Epithelial cell of esophagus (primary cell): Measurements from ENCODE around the gene SYMPK.

ENCODE experiments used
- DNase-seq: peaks from one replicate; pipeline ENCODE4 v3.0.0; 2010; ENCODE audit warnings: low read depth
- H3K4me3 ChIP-seq: 2 replicates; pipeline ENCODE4 v1.5.1; 2011; ENCODE audit warnings: mild to moderate bottlenecking, low read length, control low read depth
- CTCF ChIP-seq: IDR thresholded peaks from 2 replicates; pipeline ENCODE4 v1.5.1; 2011; ENCODE audit warnings: low read depth, mild to moderate bottlenecking, low read length, control low read depth, inconsistent platforms; ENCODE audit not compliant: insufficient read depth; ENCODE audit errors: missing control alignments

The SYMPK gene

GRCh38 chr19:45791744-45792469 lies 71.0 kb downstream of the SYMPK start:
- H3K4me3 ChIP-seq, result peak overlapping the region; percentile 79
- TF ChIP-seq CTCF, result no peak
- DNase-seq, result no peak

- TF ChIP-seq CTCF, result no peak
- H3K4me3 ChIP-seq, result no peak overlapping the region
- no peak for DNase-seq
Observed at GRCh38 chr19:45790942-45791341, 72.0 kb downstream of the SYMPK start.

GRCh38 chr19:45789035-45789786 lies 73.7 kb downstream of the SYMPK start:
- TF ChIP-seq CTCF, result no peak
- DNase-seq, result no peak
- no peak overlapping the region for H3K4me3 ChIP-seq

- no peak for DNase-seq
- H3K4me3 ChIP-seq, result no peak overlapping the region
- no peak for TF ChIP-seq CTCF
Observed at GRCh38 chr19:45786533-45786894, 76.4 kb downstream of the SYMPK start.

- no peak overlapping the region for H3K4me3 ChIP-seq
- no peak for DNase-seq
- TF ChIP-seq CTCF, result no peak
Observed at GRCh38 chr19:45785781-45786532, 77.0 kb downstream of the SYMPK start.

GRCh38 chr19:45785097-45785496 lies 77.8 kb downstream of the SYMPK start:
- no peak for TF ChIP-seq CTCF
- DNase-seq, result no peak
- no peak overlapping the region for H3K4me3 ChIP-seq
